HG03469 (cell line): ENCODE measurements around the gene PRKCA.

Experiments used
- ATAC-seq: cut with Tn5 transposase; IDR thresholded peaks from one replicate; pipeline ENCODE4 v1.9.1; 2021; ENCODE audit warnings: mild to moderate bottlenecking, moderate library complexity, moderate number of reproducible peaks; ENCODE audit not compliant: unreplicated experiment

PRKCA gene

DNA sequence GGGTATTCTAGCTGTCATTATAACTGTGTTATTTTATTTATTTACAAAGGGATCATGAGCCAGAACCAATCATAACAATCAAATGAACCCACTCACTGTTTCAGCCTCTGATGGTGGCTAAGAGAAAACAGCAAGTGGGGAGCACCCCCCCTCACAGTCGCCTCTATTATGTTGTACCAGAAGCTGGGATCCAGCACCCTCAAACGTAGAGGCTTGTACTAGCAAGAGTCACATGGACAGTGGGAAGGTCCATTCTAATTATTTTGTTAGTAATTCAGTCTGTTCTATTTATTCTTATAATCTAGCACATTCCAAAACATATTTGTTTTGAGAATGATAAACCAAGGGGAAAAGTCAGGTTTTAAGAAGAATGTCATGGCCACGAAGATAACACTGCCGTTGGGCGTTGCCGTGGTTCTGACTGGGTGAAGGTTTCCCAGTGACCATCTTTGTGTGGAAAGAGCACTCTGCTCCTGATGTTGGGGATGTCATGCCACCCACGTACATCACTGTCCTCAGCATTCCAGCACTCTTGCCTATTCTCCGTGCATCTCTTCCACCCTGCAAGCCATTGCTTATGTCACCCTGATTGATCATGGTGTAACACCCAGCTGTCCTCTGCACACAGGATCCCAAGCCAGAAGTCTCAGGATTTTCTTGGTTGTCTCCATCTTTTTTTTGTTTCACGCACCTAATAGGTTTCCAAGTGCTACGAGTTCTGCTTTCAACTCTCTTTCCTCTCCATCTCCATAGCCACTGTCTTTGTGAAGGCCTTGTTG lies 205.8 kb downstream of the PRKCA start:
- ATAC-seq, result no peak

DNA sequence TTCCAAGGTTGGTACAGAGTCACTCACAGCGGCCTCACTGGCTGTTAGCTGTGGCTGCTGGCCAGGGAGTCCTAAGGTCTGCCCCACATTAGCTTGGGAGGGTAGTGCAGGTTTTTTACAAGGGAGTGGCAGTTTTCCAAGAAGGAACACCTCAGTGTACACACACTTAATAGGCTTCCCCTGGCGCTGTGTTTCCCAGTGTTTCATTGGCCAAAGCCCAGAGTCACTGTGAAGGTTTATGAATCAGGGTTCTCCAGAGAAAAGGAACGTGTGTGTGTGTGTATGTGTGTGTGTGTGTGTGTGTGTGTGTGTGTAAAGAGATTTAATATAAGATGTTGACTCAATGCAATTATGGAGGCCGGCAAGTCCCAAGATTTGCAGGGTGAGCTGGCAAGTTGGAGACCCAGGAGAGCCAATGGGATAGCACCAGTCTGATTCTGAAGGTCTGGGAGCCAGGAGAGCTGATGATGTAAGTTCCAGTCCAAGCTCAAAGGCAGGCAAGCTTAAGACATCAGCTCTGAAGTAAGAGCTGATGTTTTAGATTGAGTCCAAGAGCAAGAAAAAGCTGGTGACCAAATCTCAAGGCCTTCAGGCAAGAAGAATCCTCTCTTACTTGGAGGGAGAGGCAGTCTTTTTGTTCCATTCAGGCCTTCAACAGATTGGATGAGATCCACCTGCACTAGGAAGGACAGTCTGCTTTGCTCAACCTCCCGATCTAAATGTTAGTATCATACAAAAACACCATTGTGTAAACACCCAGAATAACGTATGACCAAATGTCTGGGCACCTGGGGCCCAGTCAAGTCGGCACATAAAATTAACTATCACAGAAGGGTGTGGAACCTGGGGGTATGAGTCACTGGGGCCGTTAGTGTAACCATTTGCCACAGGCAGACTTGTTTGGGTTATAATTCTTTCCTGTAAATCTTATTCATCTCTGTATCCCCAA lies 206.8 kb downstream of the PRKCA start:
- ATAC-seq, result no peak

DNA sequence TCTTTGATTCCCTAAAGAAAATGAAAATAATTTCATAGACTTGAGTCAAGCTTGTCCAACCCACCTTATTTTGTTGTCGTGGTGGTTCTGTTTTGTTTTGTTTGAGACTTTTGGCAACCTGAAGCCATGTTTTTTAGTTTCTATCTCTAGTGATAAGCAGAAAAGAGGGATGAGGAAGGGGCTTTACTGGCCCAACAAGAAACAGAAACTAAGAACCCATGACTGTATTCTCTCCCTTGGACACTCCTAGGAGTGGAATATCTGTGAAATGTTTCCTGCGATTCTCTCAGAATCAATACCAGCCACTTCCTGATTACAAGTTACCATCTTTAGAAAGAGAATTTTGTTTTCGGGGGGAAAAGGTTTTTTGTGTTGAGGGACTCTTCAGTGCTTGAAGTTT lies 207.5 kb downstream of the PRKCA start:
- no peak for ATAC-seq

DNA sequence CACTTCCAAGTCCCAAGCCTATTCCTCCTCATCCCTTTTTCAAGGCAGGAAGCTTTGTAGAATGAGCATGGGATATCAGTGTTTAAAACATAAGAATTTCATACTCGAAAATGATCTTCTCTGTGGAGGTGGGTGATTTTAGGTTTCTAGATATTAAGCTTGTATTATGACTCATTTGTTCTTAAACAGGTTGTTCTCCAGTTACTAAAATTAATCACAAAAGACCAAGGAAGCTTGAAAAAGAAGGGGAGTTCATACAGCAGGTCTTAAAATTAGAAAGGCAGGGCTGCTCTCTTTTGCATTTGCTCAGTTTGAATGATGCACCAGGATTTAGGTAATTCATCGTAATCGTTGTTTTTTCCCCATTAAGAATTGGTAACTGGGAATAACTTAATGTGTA lies 208.7 kb downstream of the PRKCA start:
- ATAC-seq, result no peak

DNA sequence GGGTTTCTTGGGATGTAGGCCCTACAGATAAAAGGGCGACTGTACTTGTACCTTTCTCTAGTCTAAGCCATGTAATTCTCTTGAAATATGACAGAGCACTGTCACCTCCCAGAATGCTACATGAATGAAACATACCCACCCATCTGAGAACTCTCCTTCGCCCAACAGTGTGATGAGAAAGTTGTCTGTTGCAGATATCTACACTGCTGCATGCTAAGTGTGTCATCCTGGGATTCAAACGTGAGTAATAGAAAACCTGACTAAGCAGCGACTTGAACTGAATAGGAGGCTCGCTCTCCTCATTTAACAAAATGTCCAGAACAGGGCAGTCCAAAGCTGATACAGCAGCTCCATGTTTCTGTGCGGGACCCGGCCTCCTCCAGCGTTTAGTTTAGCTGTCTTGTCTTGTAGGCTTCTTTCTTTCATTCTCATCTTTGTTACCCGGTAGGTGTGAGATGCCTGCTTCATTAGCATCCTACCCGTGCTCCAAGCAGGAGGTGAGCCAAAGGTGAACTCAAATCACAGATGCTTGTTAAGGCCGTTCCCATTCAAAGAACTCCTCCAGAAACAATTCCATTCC lies 211.9 kb downstream of the PRKCA start:
- no peak for ATAC-seq

DNA sequence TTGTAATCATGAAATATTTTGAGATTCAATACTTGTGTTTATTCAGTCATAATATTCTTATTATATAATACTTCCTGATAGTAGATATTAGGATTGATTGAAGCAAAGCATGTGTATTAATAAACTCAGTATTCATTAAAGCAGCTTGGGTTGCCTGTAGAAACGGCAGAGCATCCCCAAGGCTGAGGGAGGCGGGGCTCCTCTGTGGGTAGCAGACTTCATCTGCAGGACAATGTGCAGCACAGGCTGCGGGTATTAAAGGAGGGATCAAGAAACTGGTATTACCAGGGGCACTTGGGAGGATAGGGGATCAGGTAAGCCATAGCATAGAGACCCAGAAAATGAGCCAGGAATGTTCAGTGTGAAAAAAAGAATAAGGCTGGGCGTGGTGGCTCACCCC lies 213.6 kb downstream of the PRKCA start:
- ATAC-seq, result no peak

DNA sequence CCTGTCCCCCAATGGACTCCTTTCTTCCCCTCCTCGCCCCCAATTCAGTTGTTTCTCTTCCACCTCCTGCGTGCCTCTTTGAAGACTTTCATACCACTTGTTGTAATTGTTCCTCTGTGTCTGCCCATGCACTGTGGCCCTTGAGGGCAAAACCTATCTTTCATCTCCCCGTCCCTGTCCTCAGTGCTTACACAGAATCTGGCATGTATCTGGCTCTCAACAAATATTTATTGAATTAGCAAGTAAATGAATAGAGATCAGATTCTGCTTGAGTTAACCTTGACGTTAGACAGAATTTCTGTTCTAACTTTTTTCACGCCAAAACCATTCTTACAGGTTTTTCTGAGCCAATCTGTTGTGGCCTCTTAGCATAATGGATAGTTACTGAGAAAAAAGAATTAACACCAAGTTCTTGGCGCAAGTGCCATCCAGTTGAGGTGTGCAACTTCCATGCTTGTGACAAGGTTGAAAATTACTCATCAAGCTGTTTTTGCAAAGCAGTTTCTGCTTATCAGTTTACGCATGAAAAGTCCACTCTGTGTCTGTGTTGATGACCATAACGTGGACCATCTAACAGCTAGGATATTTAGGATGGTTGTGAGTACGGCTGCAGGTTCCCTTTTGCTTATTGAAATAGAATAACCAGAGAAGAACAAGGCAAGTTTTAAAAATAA lies 215.1 kb downstream of the PRKCA start:
- ATAC-seq, result no peak

DNA sequence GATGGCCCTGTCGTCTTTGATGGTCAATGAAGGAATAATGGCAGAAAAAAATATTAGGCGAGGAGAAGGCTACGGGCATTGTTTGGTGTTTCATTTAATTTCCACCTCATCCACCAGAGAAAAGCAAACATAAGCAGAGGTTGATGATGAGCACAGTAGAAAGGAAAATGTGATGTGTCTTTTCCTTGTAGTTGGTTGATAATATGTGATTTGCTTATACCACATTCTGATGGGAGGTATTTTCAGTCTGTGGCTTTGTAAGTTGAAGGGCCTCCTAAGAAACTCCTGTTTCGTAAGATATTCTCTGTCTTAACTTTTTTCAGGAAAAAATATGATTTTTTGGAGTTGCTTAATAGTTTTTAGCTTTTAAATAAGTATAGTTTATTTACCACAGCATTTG lies 215.7 kb downstream of the PRKCA start:
- ATAC-seq, result no peak

DNA sequence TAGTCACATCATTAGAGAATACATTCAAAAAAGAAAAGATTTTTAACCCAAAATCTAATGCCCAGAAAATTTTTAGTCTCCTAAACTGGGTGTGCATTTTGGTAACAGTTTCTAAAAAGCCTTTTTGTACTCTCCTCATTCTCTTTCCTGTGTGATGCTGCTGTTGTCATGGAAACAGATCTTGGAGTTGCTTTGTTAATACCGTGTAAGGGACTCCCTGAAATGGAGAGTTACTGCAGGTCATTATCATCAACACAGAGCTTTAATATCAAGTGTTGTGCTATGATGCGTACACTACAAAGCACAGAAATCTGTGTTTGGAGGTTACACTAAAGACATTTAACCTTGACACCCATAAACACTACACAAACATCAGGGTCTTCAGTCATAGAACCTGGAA lies 216.3 kb downstream of the PRKCA start:
- no peak for ATAC-seq

DNA sequence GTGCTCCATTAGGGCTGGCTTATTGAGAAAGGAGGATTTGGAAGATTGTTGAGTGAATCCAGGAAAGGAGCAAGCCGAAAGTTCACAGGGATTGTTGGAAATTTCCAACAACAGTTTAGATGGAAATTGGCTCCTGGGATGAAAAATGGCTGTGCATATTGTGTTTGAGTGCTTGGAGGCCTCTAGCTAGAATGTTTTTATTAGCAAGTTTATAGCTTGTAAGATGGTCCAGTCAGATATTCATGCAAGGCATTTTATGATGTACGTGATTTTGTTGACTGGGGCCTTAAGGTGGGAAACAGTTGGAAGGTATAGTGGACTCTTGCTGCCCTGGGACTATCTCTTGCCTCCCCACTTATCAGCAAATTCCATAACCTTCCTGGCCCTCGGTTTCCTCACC lies 216.7 kb downstream of the PRKCA start:
- no peak for ATAC-seq

DNA sequence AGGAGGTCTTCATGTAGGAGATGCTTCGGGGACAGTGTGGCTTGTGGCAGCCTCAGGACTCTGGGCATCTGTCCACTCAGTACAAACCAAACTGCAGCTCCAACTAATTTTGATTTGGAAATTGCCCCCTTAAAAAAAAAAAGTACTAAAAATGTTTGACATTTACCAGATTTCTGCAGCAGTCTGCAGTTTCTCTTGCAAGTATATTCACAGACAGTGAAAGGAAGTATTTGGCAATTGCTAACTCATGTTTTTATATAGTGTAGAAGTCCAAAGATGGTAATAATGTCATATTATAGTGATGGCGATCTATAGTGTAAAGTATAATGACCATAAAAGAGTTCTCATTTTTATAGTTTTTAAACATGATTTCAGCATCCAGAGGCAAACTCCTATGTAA lies 218.6 kb downstream of the PRKCA start:
- ATAC-seq, result no peak

DNA sequence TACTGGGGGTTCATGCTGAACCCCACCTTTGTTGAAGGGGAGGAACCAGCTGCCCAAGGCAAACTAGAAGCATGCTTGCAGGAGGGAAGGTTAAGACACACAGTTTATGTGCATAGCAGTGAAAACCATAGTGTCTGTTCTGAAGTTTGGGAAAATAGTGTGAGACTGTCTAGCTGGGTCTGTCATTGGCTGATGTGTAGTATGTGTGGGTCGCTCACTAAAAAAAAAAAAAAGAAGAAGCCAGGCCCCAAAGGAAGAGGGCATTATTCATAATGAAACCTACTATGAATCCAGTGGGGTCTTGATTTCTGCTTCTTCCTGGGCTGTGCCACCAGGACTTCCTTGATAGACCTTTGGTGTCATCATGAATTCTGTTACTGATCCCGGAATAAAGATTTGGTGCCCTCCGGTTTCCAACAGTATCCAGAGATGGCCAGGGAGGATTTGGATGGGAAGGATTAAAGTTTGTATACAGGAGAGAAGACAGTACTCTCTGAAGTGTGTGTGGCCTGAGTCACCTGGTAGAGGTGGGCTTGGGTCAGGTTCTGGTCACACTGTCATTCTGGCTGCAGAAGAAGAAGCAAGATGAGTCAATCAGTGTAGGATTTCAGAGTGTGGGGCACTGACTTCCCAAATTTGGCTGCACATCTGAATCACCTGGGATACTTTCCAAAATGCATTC lies 220.3 kb downstream of the PRKCA start:
- ATAC-seq, result no peak

DNA sequence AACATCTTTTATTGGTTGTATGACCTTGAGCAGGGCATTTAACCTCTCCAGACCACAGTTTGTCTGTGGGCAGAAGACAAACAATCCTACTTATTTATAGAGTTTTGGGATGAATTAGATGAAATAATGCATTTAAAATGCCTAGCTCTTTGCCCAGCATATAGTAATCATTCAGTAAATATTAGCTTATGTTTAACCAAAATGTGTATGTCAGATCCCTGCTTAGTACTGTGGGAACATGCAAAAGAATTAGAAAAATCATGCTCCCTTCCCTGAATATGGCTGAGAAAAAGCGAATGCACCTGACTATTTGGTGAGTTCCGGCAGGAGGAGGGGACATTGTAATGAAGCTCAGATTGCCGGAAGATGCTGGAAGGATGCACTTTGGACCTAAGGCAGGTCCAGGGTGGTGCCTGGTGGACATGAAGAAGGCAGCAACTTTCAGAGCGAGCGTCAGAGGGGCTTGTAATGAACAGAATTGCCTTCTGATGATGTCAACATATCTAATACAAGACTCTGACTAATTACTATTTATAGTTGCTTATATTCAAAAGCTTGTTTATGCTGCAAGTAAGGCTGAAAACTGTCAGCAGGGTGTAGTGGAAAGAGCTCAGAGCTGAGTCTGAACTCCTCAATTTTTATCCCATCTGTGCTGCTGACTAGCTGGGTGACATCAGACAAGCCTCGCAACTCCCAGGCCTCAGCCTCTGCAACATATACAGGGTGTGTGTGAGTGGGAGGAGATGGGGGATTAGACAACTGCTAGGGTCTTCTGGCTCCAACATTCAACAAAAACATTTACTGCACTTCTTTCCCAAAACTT lies 221.2 kb downstream of the PRKCA start:
- no peak for ATAC-seq

DNA sequence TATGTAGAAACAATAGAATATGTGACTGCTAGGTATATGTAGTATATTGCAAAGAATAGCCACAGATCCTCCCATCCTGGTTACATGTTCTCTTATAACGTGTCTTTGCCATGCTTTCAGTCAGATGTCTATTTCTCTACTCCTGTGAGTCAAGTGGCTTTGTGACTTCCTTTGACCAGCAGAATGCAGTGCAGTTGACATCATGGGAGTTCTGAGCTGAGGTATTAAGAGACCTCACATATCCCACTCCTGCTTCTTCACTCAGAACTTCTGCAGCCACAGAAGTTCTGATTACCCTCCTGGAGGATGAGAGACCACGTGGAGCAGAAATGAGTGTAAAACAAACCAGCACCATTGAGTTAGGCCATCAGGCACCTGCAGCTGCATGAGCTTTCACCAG lies 222.5 kb downstream of the PRKCA start:
- no peak for ATAC-seq

DNA sequence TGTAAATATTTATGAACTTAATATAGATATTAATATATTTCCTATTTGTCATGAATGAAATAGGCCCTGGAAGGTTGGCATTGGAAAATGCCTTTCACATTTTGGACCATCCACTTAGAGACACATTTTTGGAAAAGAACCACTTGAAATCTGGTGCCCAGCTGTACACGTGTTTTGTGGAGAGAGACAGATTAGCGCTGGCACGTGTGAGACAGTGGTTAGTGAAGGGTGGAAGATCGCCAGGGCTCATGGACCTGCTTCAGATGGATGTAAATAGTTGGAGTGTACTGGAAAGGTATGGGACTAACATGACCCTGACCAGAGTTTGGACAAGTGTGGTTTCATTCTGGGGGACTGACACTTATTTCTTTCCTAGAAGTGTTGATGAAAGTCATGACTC lies 222.9 kb downstream of the PRKCA start:
- ATAC-seq, result no peak

DNA sequence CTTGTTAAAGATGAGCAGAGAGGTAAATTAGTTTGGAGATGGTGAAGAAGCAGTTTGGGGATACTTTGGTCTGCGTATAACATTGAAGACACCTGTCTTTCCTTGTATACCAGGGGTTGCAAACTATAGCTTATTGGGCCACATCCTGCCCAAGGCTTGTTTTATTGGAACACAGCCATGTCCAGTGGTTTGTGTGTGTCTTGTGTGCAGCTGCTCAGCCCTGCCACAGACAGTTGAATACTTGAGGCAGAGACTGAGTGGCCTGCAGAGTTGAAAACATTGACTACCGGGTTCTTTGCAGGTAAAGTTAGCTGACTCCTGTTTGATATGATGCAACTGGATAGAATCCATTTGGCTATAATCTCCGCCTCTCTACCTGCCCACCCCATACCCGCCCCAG lies 224.4 kb downstream of the PRKCA start:
- no peak for ATAC-seq

DNA sequence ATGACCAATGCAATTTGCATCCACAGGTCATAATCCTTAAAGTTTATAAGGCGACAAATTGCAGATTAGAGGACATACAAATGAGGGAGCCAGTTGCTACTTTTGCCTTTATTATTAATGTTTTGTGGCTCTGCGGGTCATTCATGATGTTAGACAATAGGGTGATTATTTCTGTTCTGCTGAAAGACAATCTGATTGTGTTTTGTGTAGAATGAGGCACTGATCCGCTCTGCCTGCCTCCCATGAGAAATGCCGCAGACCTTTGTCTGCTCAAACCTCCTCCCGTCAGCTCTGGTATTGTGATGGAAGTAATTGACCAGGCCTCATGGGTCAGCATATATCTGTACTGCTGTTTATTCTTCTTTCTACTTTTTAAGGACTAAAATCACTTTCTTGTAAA lies 224.9 kb downstream of the PRKCA start:
- no peak for ATAC-seq

DNA sequence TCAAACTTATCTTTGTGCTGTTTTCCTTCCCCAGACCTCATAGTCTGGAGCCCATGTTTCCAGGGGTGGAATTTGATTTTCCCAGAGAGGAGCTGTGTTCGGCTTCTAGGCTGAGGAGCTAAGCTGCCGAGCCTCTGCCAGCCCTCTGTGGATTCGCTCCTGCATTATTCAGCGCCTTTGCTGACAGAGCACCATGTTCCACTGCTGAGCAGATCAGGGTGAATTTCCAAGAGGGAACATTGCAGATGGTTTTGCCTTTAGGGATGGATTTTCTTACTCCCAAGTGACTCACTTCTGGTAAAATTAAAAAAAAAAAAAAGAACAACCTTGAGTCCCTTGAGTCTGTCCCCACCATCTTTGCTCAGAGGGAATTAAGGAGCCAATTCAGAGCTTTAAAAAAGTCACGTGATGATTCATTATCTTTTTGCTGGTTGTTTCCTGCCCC lies 229.5 kb downstream of the PRKCA start:
- ATAC-seq, result no peak

DNA sequence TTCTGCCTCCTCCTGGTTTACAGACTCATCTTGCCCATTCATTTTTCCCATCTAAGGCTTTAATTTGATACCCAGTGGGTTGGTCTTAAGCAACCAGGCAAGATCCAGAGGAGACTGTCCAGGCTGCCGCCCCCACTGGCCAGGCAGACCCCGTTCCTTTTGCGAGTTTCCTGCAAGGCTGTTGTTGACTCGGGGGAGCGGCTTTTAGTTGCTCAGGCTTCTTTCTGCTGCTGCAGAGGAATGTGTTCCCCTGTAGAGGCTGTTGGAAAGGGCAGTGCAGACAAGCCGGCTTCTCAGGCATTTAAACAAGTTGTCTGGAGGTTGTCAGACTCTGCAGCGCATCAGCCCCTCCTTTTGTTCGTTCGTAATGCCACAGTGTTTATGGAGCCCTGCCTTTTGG lies 231.2 kb downstream of the PRKCA start:
- ATAC-seq, result no peak

DNA sequence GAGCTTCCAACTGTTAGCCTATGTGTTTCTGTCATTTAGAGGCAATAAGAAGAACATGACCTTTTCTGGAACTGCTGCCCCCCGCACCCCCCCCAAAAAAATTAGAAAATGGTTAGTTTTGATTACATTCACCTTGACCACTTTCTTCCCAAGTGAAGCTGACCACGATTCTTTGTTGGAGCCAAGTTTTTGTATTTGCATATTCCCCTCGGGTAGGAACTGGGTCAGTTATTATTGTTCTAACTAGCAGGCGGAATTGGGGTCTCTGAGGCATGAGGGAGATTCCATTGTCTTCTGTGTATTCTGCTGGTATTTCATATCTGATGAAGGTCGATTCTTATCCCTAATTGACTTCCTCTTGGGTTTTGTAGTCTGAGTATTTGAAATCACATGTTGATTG lies 231.6 kb downstream of the PRKCA start:
- ATAC-seq, result no peak
